Lung (tissue), 12 donors: ENCODE data around the gene TRERF1. TPM values are rescaled to one million over a fixed set of nuclear protein-coding genes. Genes with fewer than 3 reads are reported as not detected.

Source experiments
- ATAC-seq: fragments of 200-7000 bp; cut with Tn5 transposase; one replicate; pipeline ENCODE4 v1.9.1; 2020; ENCODE audit warnings: moderate number of reproducible peaks; ENCODE audit not compliant: insufficient read depth, low FRiP score
- DNase-seq, 3 donors: peaks; one replicate each; pipeline ENCODE4 v3.0.0-alpha.2; 2013 to 2017
- H3K27ac ChIP-seq, 2 donors: one replicate each; pipeline ENCODE4 v1.5.1; 2013; ENCODE audit warnings: mild to moderate bottlenecking in 2 of 2, moderate library complexity in 2 of 2, control low read depth in 1 of 2, inconsistent platforms in 1 of 2, low read depth in 1 of 2, low read length in 1 of 2
- H3K27me3 ChIP-seq, 3 donors: one replicate each; pipeline ENCODE4 v1.5.1; 2013; ENCODE audit warnings: low read length in 2 of 3; ENCODE audit not compliant: control insufficient read depth in 3 of 3, insufficient read depth in 3 of 3
- H3K36me3 ChIP-seq, 4 donors: one replicate each; pipeline ENCODE4 v1.5.1; 2013; ENCODE audit warnings: low read length in 4 of 4, mild to moderate bottlenecking in 1 of 4, moderate library complexity in 1 of 4; ENCODE audit not compliant: control insufficient read depth in 4 of 4, insufficient read depth in 4 of 4
- H3K4me1 ChIP-seq, 5 donors: one replicate each; pipeline ENCODE4 v1.5.1; 2013; ENCODE audit warnings: low read length in 5 of 5, mild to moderate bottlenecking in 2 of 5, moderate library complexity in 1 of 5; ENCODE audit not compliant: control insufficient read depth in 5 of 5, insufficient read depth in 5 of 5
- H3K4me3 ChIP-seq: one replicate; pipeline ENCODE4 v1.5.1; 2013; ENCODE audit warnings: mild to moderate bottlenecking, control low read depth, moderate library complexity
- H3K9ac ChIP-seq, 2 donors: one replicate each; pipeline ENCODE4 v1.5.1; 2013; ENCODE audit warnings: low read length in 2 of 2, control low read depth in 1 of 2; ENCODE audit not compliant: insufficient read depth in 1 of 2
- H3K9me3 ChIP-seq, 4 donors: one replicate each; pipeline ENCODE4 v1.5.1; 2013; ENCODE audit warnings: low read length in 3 of 4, mild to moderate bottlenecking in 1 of 4, moderate library complexity in 1 of 4; ENCODE audit not compliant: control insufficient read depth in 4 of 4, insufficient read depth in 3 of 4
- WGBS, 2 donors: extraction: QIAGEN DNeasy Blood & Tissue Kit; methylation state at CpG; one replicate each; pipeline ENCODE4 v1.1.7; 2013; 5-methylcytosine and 5-hydroxymethylcytosine counted together
- polyA plus RNA-seq, 2 donors: library from polyadenylated mRNA; stranded (reverse); fragments of 200-250 nt; gene quantifications; one replicate each; pipeline ENCODE4 v1.2.1, GENCODE V29; 2013
- total RNA-seq, 2 donors: library from RNA; depleted of rRNA in 1 of 2; stranded (reverse); fragments of >200 nt in 1 of 2; gene quantifications; one replicate each; pipeline ENCODE4 v1.2.1, GENCODE V29; 2014 to 2021
- TF ChIP-seq, protein P1 (sequence below): IDR thresholded peaks from 2 replicates; pipeline ENCODE4 v1.5.1; 2012; ENCODE audit warnings: mild to moderate bottlenecking; ENCODE audit errors: control extremely low read depth, extremely low read depth
- donor health status: control.
- donor health status: control.
- donor health status: Bipolar disorder and iron deficiency.
- donor health status: healthy.
- donor health status: DM: yes; HTN: yes; CAD: no.

TRERF1 gene
- total and polyA plus RNA-seq, 4 donors = 1.2 to 10.4 (median 3.3) TPM

DNA sequence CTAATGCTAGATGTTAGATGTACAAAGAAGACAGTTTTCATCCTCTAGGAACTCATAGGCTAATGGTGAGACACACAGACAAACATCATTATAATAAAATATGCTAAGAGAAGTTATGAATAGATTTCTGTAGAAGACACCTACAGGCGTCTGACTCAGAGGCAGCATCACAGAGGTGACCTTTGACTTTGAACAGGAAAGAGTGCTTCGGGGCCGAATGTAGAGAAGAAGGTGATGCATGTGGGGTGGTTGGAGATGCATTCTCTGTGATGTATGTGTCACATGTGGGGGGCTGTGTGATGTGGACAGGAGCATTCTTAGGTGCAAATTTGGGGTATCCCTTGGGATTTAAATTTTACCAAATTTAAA is 271.8 kb downstream of the TRERF1 start:
- Histone ChIP-seq H3K27me3 (no peaks in the 10 kb centered on the region), H3K4me1 (peaks cover 0 to 6% (median 0%) of the 10 kb centered on the region in 5 donors), H3K9ac (no peak overlapping the region), H3K36me3 (no peaks in the 10 kb centered on the region), H3K27ac (no peak overlapping the region), H3K9me3 (no peaks in the 10 kb centered on the region), H3K4me3 (no peak overlapping the region)
- TF ChIP-seq, protein P1, sequence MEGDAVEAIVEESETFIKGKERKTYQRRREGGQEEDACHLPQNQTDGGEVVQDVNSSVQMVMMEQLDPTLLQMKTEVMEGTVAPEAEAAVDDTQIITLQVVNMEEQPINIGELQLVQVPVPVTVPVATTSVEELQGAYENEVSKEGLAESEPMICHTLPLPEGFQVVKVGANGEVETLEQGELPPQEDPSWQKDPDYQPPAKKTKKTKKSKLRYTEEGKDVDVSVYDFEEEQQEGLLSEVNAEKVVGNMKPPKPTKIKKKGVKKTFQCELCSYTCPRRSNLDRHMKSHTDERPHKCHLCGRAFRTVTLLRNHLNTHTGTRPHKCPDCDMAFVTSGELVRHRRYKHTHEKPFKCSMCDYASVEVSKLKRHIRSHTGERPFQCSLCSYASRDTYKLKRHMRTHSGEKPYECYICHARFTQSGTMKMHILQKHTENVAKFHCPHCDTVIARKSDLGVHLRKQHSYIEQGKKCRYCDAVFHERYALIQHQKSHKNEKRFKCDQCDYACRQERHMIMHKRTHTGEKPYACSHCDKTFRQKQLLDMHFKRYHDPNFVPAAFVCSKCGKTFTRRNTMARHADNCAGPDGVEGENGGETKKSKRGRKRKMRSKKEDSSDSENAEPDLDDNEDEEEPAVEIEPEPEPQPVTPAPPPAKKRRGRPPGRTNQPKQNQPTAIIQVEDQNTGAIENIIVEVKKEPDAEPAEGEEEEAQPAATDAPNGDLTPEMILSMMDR = no peak
- DNase-seq (no peak), ATAC-seq (no peak)
- WGBS, 2 donors = 83% methylated on average over 3 of the region's 3 CpGs

DNA sequence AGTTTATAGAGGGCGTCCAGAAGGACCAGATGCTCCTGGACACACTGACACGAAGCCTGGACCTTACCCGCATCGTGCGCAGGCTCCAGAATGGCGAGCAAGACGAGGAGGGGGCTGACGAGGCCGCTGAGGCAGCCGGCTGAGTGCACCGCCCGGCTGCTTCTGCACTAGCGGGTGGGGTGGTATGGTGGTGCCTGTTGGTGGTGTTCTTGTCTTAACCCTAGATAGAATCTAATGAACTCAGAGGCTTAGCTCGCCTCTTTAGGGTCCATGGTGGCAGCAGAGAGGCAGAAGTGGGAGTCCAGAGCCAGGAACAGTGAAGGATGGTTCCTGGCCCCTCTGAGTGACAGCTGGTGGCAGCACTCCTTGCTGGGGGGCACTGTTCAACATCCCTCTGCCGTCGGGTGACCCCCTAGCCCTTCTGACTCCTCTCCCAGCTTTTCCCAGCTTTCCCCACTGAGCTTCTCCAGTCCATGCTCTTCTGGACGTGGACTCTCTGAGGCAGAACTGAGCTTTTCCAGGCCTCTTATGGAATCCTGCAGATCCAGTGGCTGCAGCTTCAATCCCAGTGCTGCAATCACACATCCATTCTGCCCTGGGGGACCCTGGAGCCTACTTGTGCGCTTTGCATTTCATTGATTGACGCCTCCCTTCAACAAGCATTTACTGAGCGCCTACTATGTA is 272.3 kb downstream of the TRERF1 start:
- Histone ChIP-seq H3K36me3 (no peaks in the 10 kb centered on the region), H3K27me3 (no peaks in the 10 kb centered on the region), H3K9ac (no peak overlapping the region), H3K4me1 (peaks cover 0 to 6% (median 0%) of the 10 kb centered on the region in 5 donors), H3K4me3 (no peak overlapping the region), H3K9me3 (no peaks in the 10 kb centered on the region), H3K27ac (no peak overlapping the region)
- TF ChIP-seq, protein P1 = no peak
- ATAC-seq = no peak
- no peak for DNase-seq
- 88 to 90% methylated on average over 20 of the region's 20 CpGs for WGBS, 2 donors

GRCh38 chr6:42177514-42178364 is 274.0 kb downstream of the TRERF1 start:
- peak; percentile 13 to 40 (median 21) for DNase-seq
- no peaks in the 10 kb centered on the region for H3K9me3 ChIP-seq
- no peak overlapping the region for H3K4me3 ChIP-seq
- H3K27me3 ChIP-seq = no peaks in the 10 kb centered on the region
- H3K9ac ChIP-seq = no peak overlapping the region
- no peak for ATAC-seq
- WGBS, 2 donors = 21 to 23% methylated on average over 27 of the region's 27 CpGs
- TF ChIP-seq, protein P1 = no peak
- H3K27ac ChIP-seq = no peak overlapping the region
- peaks cover 0 to 6% (median 0%) of the 10 kb centered on the region in 5 donors for H3K4me1 ChIP-seq
- no peaks in the 10 kb centered on the region for H3K36me3 ChIP-seq
